ENCODE results near the gene KRTAP10-10.

DNA sequence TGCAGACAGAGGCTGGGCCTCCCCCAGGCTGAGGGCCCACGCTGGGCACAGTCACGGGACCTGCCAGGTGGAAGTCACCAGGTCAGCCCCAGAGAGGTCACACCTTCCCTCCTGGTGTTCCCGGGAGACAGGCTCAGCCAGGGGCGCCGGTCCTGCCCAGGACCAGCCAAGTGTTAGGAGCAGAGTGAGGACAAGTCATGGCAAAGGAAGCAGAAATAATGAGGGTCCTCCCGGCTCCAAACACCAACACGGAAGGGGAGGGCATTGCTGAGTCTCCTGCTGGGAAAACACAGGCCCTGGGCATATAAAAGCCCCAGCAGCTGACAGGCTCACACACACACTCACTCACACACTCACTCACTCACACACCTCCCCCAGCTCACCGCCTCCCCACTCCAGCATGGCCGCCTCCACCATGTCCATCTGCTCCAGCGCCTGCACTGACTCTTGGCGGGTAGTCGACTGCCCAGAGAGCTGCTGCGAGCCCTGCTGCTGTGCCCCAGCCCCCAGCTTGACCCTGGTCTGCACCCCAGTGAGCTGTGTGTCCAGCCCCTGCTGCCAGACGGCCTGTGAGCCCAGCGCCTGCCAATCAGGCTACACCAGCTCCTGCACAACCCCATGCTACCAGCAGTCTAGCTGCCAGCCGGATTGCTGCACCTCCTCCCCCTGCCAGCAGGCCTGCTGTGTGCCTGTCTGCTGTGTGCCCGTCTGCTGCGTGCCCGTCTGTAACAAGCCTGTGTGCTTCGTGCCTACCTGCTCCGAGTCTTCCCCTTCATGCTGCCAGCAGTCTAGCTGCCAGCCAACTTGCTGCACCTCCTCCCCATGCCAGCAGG lies at the start of gene KRTAP10-10:
- TF ChIP-seq CTCF (optimal IDR thresholded peaks at IDR 0.05 in 1 of 3, IDR thresholded peaks at IDR 0.05 in 1 of 3, conservative IDR thresholded peaks at IDR 0.05 in 1 of 3; ENCODE audit: extremely low read depth in 1 of 3, insufficient read depth in 2 of 3, low read length in 3 of 3), result no peak
- no peak for TF ChIP-seq EZH2 (IDR thresholded peaks at IDR 0.05; ENCODE audit: low read length)

All from keratinocyte (primary cell).